CD14-positive monocyte (primary cell): ENCODE data around the gene NKAIN2. TPM values are rescaled to one million over a fixed set of nuclear protein-coding genes. Genes with fewer than 3 reads are reported as not detected.

Experiments
- DNase-seq, 3 donors: peaks; one replicate each; pipeline ENCODE4 v3.0.0-alpha.2; 2011 to 2022
- H2AFZ ChIP-seq: 2 replicates; pipeline ENCODE4 v1.6.0; 2012; ENCODE audit warnings: mild to moderate bottlenecking, low read depth, low read length, inconsistent platforms; ENCODE audit not compliant: insufficient read depth, poor library complexity, severe bottlenecking
- H3K27ac ChIP-seq, 2 donors: 1 replicate in 1 of 2; 2 replicates in 1 of 2; pipeline ENCODE4 v1.5.1; 2012 to 2013; ENCODE audit warnings: low read length in 2 of 2, control low read depth in 1 of 2, inconsistent platforms in 1 of 2, low read depth in 1 of 2, mild to moderate bottlenecking in 1 of 2
- H3K27me3 ChIP-seq, 2 donors: one replicate each; pipeline versions ENCODE4 v1.6.0 to v1.6.1; 2011 to 2013; ENCODE audit warnings: low read length in 2 of 2; ENCODE audit not compliant: control insufficient read depth in 2 of 2, insufficient read depth in 2 of 2
- H3K36me3 ChIP-seq, 2 donors: replicated peaks in 1 of 2; 1 replicate in 1 of 2; 2 replicates in 1 of 2; pipeline versions ENCODE4 v1.5.1 to v1.6.1; 2012 to 2013; ENCODE audit warnings: low read length in 2 of 2, control low read depth in 1 of 2, inconsistent platforms in 1 of 2, mild to moderate bottlenecking in 1 of 2; ENCODE audit not compliant: insufficient read depth in 2 of 2, control insufficient read depth in 1 of 2
- H3K4me1 ChIP-seq, 2 donors: 1 replicate in 1 of 2; 2 replicates in 1 of 2; pipeline versions ENCODE4 v1.5.1 to v1.6.1; 2012 to 2013; ENCODE audit warnings: low read length in 2 of 2, control low read depth in 1 of 2, inconsistent platforms in 1 of 2, mild to moderate bottlenecking in 1 of 2, moderate library complexity in 1 of 2; ENCODE audit not compliant: insufficient read depth in 2 of 2, control insufficient read depth in 1 of 2
- H3K4me2 ChIP-seq: replicated peaks from 2 replicates; pipeline ENCODE3; 2012; ENCODE audit warnings: low read length, moderate library complexity, mild to moderate bottlenecking; ENCODE audit not compliant: poor library complexity, severe bottlenecking; ENCODE audit errors: extremely low read depth
- H3K4me3 ChIP-seq, 3 experiments: fragments of 200-600 bp in 1 of 3; sonication (generic) in 1 of 3; replicated peaks in 1 of 3; 1 replicate in 2 of 3; 2 replicates in 1 of 3; pipeline ENCODE4 v1.5.1; 2011 to 2013; ENCODE audit warnings: low read length in 3 of 3, mild to moderate bottlenecking in 3 of 3, control low read depth in 2 of 3, low read depth in 2 of 3, inconsistent platforms in 1 of 3, moderate library complexity in 1 of 3
- H3K79me2 ChIP-seq: 2 replicates; pipeline ENCODE4 v1.6.0; 2012; ENCODE audit warnings: mild to moderate bottlenecking, control low read depth, inconsistent platforms, low read length, moderate library complexity; ENCODE audit not compliant: insufficient read depth
- H3K9ac ChIP-seq: 2 replicates; pipeline ENCODE4 v1.6.0; 2017; ENCODE audit warnings: low read length, mild to moderate bottlenecking; ENCODE audit not compliant: insufficient read depth, poor library complexity, severe bottlenecking
- H3K9me3 ChIP-seq, 2 donors: replicated peaks in 1 of 2; 1 replicate in 1 of 2; 2 replicates in 1 of 2; pipeline versions ENCODE4 v1.5.1 to v1.6.1; 2012 to 2013; ENCODE audit warnings: low read length in 2 of 2, control low read depth in 1 of 2; ENCODE audit not compliant: control insufficient read depth in 1 of 2, insufficient read depth in 1 of 2
- H4K20me1 ChIP-seq: 2 replicates; pipeline ENCODE4 v1.6.0; 2012; ENCODE audit warnings: mild to moderate bottlenecking, low read length, control low read depth, moderate library complexity; ENCODE audit not compliant: insufficient read depth
- H3K27ac Mint-ChIP-seq, 7 donors: one replicate each; pipeline ENCODE4 v1.8.0; 2020; ENCODE audit warnings: mild to moderate bottlenecking in 7 of 7, mixed read lengths in 7 of 7, moderate library complexity in 6 of 7, inconsistent platforms in 2 of 7
- H3K27me3 Mint-ChIP-seq, 3 donors: one replicate each; pipeline ENCODE4 v1.8.0; 2021 to 2022; ENCODE audit warnings: low read depth in 3 of 3, mild to moderate bottlenecking in 3 of 3, mixed read lengths in 3 of 3, moderate library complexity in 3 of 3, inconsistent platforms in 1 of 3
- H3K36me3 Mint-ChIP-seq, 2 donors: one replicate each; pipeline ENCODE4 v1.8.0; 2020; ENCODE audit warnings: mixed read lengths in 2 of 2, inconsistent platforms in 1 of 2, mild to moderate bottlenecking in 1 of 2
- H3K4me1 Mint-ChIP-seq: one replicate; pipeline ENCODE4 v1.8.0; 2020; ENCODE audit warnings: mild to moderate bottlenecking, mixed read lengths
- H3K4me3 Mint-ChIP-seq, 2 donors: one replicate each; pipeline ENCODE4 v1.8.0; 2020; ENCODE audit warnings: mild to moderate bottlenecking in 2 of 2, mixed read lengths in 2 of 2, moderate library complexity in 1 of 2
- H3K9me3 Mint-ChIP-seq, 7 donors: one replicate each; pipeline ENCODE4 v1.8.0; 2020 to 2022; ENCODE audit warnings: mixed read lengths in 7 of 7, mild to moderate bottlenecking in 6 of 7, moderate library complexity in 6 of 7, inconsistent platforms in 2 of 7
- CTCF ChIP-seq: fragments of 200-600 bp; IDR thresholded peaks from one replicate; pipeline ENCODE4 v1.8.0; 2022; ENCODE audit warnings: antibody characterized with exemption, mild to moderate bottlenecking
- WGBS: methylation state at CpG from one replicate; pipeline ENCODE4 v1.1.5; 2013; ENCODE audit warnings: missing lambda C conversion rate; ENCODE audit not compliant: insufficient coverage; 5-methylcytosine and 5-hydroxymethylcytosine counted together
- intact Hi-C, 2 donors: fragments of 100-400 bp; cut with micrococcal nuclease; formaldehyde crosslinking; loops; one replicate each; pipeline versions ENCODE4 v1.15.0 to v1.15.1; 2023
- polyA plus RNA-seq, 3 donors: library from polyadenylated mRNA; depleted of rRNA in 1 of 3; unstranded in 2 of 3; stranded (reverse) in 1 of 3; fragments of 300-500 nt in 2 of 3; fragments of >200 nt in 1 of 3; fragmentation: Illumina TruSeq in 2 of 3; gene quantifications; 1 replicate in 2 of 3; 2 replicates in 1 of 3; pipeline ENCODE4 v1.2.3, GENCODE V29; 2012 to 2021

Gene NKAIN2
- polyA plus RNA-seq, 3 donors, result not detected

- intact Hi-C loops, result no loop called here
- no peaks in the 10 kb centered on the region for H3K36me3 ChIP-seq
- no peak overlapping the region for H3K9ac ChIP-seq
- H3K4me3 ChIP-seq, result no peak overlapping the region
- no peaks in the 10 kb centered on the region for H3K27me3 ChIP-seq
- H3K27ac ChIP-seq, result no peak overlapping the region
- no peaks in the 10 kb centered on the region for H3K4me1 Mint-ChIP-seq
- no peaks in the 10 kb centered on the region for H4K20me1 ChIP-seq
- H3K4me3 Mint-ChIP-seq, result no peak overlapping the region
- no CpG with 5 or more reads among the region's 2 CpGs for WGBS
- DNase-seq, result no peak
- no peak for TF ChIP-seq CTCF
- no peaks in the 10 kb centered on the region for H3K4me1 ChIP-seq
- H3K9me3 Mint-ChIP-seq, result peaks cover 0 to 3% (median 0%) of the 10 kb centered on the region in 7 donors
- H3K36me3 Mint-ChIP-seq, result no peaks in the 10 kb centered on the region
- no peak overlapping the region for H3K27ac Mint-ChIP-seq
- H3K4me2 ChIP-seq, result no peak overlapping the region
- H3K79me2 ChIP-seq, result no peaks in the 10 kb centered on the region
- H3K27me3 Mint-ChIP-seq, result peaks cover 0 to 2% (median 1%) of the 10 kb centered on the region in 3 donors
- no peaks in the 10 kb centered on the region for H3K9me3 ChIP-seq
- no peak overlapping the region for H2AFZ ChIP-seq
Observed at GRCh38 chr6:124057461-124057860, 253.8 kb downstream of the NKAIN2 start.

GRCh38 chr6:124064317-124065113 lies 260.9 kb downstream of the NKAIN2 start:
- intact Hi-C loops, result no loop called here
- no peak overlapping the region for H3K27ac ChIP-seq
- WGBS, result no CpG with 5 or more reads among the region's 3 CpGs
- no peaks in the 10 kb centered on the region for H3K27me3 ChIP-seq
- no peak overlapping the region for H3K4me3 ChIP-seq
- no peak for TF ChIP-seq CTCF
- no peak overlapping the region for H3K4me2 ChIP-seq
- Mint-ChIP-seq H3K4me3 (no peak overlapping the region), H3K9me3 (peaks cover 0 to 1% (median 0%) of the 10 kb centered on the region in 7 donors), H3K36me3 (no peaks in the 10 kb centered on the region), H3K4me1 (no peaks in the 10 kb centered on the region), H3K27ac (no peak overlapping the region), H3K27me3 (no peaks in the 10 kb centered on the region)
- no peaks in the 10 kb centered on the region for H4K20me1 ChIP-seq
- no peak overlapping the region for H3K9ac ChIP-seq
- DNase-seq, result no peak
- H3K36me3 ChIP-seq, result no peaks in the 10 kb centered on the region
- no peaks in the 10 kb centered on the region for H3K9me3 ChIP-seq
- H2AFZ ChIP-seq, result no peak overlapping the region
- no peaks in the 10 kb centered on the region for H3K4me1 ChIP-seq
- no peaks in the 10 kb centered on the region for H3K79me2 ChIP-seq
